Measurements from ENCODE around the gene SYNGR1. TPM values are rescaled to one million over a fixed set of nuclear protein-coding genes. Genes with fewer than 3 reads are reported as not detected.

SYNGR1 gene
- total and polyA plus RNA-seq, 2 donors (not counting 1 experiment from before 2014, with no cell fraction given), result 9.4 to 31.9 TPM

DNA sequence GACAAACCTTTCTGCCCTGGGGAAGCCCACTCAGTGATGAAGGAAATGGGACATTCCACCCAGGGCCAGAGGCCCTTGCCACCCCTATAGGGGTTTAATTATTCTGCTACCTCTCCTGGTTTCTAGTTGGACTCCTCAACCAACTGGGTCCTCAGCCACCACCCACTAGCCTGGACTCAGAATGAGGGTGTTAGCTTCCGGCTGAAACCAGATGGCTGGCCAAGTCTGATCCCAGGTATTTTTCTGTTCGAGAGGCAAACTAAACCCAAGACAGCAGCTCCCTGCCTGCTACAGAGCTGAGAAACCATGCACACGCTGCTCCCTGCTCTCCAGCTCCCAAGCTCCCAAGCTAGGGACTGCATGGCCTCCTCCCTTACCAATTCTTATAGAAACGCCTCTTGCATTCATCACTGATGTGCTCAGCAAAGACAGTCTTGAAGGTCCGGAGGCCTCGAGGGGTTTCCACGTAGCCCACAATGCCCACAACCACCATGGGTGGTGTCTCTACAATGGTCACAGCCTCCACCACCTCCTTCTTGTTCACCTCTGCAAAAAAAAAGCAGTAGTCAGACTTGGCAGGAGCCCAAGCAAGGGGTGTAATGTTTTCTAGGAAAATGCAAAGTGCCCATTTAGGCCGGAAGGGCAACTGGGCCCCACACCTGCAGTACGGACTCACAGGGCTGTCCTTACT lies 32.6 kb upstream of the SYNGR1 start:
- intact Hi-C loops (cut with micrococcal nuclease), result loop anchor here (5.0 kb wide), 2 partner anchors 560 to 610 kb away; partner anchors contain the start of genes GTPBP1 and SUN2
- H3K4me3 ChIP-seq (ENCODE audit: control extremely low read depth in 1 of 5, extremely low read depth in 1 of 5, insufficient read depth in 1 of 5, low read depth in 2 of 5, low read length in 4 of 5), result peak overlapping the region in 2 of 5 experiments; percentile 1 to 11
- no peaks in the 10 kb centered on the region for H3K27me3 Mint-ChIP-seq
- peaks cover 27 to 38% of the 10 kb centered on the region in 2 donors for H3K4me1 ChIP-seq (ENCODE audit: control insufficient read depth in 2 of 2, insufficient read depth in 2 of 2, low read length in 2 of 2)
- H2AFZ ChIP-seq (ENCODE audit: insufficient read depth, low read depth, low read length, poor library complexity, severe bottlenecking), result no peak overlapping the region
- peak overlapping the region; percentile 98 for H3K4me2 ChIP-seq (replicated peaks; ENCODE audit: low read depth, low read length, poor library complexity, severe bottlenecking)
- H3K27ac Mint-ChIP-seq, result peak overlapping the region; percentile 98
- peaks cover 2 to 64% of the 10 kb centered on the region in 2 experiments for H3K36me3 ChIP-seq (replicated peaks in 1 of 2; ENCODE audit: control extremely low read depth in 1 of 2, control insufficient read depth in 1 of 2, extremely low read depth in 1 of 2, insufficient read depth in 2 of 2, low read length in 1 of 2)
- ChIA-PET POLR2A (interaction anchor here (0.6 to 4.3 kb wide), 8 partner anchors 24 to 214 kb away, joined by 3 to 17 read pairs (median 6); partner anchors contain the start of genes ATF4 and CBX7), CTCF (interaction anchor here (0.8 to 7.9 kb wide), 29 partner anchors 11 to 609 kb away, joined by 3 to 171 read pairs (median 5); partner anchors contain the start of genes APOBEC3B, CBX6, MIEF1 and RPS19BP1)
- ATAC-seq (ENCODE audit: low read depth) (no peak), DNase-seq (peak; percentile 39)
- peak overlapping the region; percentile 99 for H3K4me3 Mint-ChIP-seq
- no peaks in the 10 kb centered on the region for H3K9me3 Mint-ChIP-seq (ENCODE audit: insufficient read depth)
- H3K4me1 Mint-ChIP-seq, result peaks cover 38% of the 10 kb centered on the region
- no peaks in the 10 kb centered on the region for H3K27me3 ChIP-seq (replicated peaks in 1 of 4; ENCODE audit: control extremely low read depth in 1 of 4, control insufficient read depth in 3 of 4, insufficient read depth in 4 of 4, low read length in 3 of 4)
- no peak for TF ChIP-seq EZH2 (IDR thresholded peaks at IDR 0.05; ENCODE audit: borderline replicate concordance, insufficient read depth, low read depth, low read length, poor library complexity, severe bottlenecking)
- H3K79me2 ChIP-seq (ENCODE audit: control insufficient read depth, insufficient read depth, low read length), result peaks cover 30% of the 10 kb centered on the region
- H3K27ac ChIP-seq (ENCODE audit: low read length in 2 of 2), result no peak overlapping the region
- H3K9me3 ChIP-seq (ENCODE audit: control extremely low read depth in 1 of 3, control insufficient read depth in 2 of 3, insufficient read depth in 1 of 3, low read length in 2 of 3), result no peaks in the 10 kb centered on the region
- H3K9ac ChIP-seq (ENCODE audit: low read length), result no peak overlapping the region
- 69% methylated on average over 7 of the region's 9 CpGs for WGBS (ENCODE audit: insufficient coverage)
- peaks cover 65% of the 10 kb centered on the region for H4K20me1 ChIP-seq (ENCODE audit: control insufficient read depth, insufficient read depth, low read length, poor library complexity, severe bottlenecking)

DNA sequence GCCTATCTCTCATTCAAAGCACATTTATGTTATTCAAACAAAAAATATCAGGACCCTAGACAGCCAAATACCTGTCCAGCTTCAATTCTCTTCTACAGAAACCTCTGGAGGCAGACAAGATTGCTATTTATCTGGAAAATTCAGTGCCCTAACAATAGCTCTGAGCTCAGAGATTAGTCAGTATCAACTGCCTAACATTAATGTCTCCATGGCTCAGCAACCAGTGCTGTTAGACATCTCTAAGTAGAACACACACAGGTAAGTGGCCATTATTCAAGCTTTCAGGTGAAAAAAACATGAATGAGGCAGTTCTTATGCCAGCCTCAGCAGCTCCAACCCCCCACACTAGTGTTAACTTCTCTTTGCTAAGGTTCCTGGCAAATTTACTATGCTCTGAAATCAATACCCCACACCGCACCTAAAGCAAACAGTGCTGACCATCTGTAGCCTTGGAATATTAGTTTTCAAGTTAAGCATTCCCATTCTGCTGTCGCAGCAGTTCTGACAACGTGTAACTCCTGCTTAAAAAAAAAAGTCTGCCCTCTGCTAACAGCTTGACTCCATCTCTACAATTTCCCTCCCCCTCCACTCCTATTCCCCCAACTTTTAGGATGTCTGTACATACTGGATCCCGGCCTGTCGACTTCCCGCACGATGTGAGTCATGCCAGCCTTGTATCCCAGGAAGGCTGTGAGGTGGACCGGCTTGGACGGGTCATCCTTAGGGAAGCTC lies 31.9 kb upstream of the SYNGR1 start:
- WGBS (ENCODE audit: insufficient coverage), result 47% methylated on average over 3 of the region's 9 CpGs
- peak; percentile 30 for DNase-seq
- Histone ChIP-seq H3K36me3 (replicated peaks in 1 of 2; ENCODE audit: control extremely low read depth in 1 of 2, control insufficient read depth in 1 of 2, extremely low read depth in 1 of 2, insufficient read depth in 2 of 2, low read length in 1 of 2) (peaks cover 2 to 57% of the 10 kb centered on the region in 2 experiments), H4K20me1 (ENCODE audit: control insufficient read depth, insufficient read depth, low read length, poor library complexity, severe bottlenecking) (peaks cover 60% of the 10 kb centered on the region), H3K4me2 (replicated peaks; ENCODE audit: low read depth, low read length, poor library complexity, severe bottlenecking) (peak overlapping the region; percentile 98), H2AFZ (ENCODE audit: insufficient read depth, low read depth, low read length, poor library complexity, severe bottlenecking) (no peak overlapping the region), H3K9me3 (ENCODE audit: control extremely low read depth in 1 of 3, control insufficient read depth in 2 of 3, insufficient read depth in 1 of 3, low read length in 2 of 3) (no peaks in the 10 kb centered on the region), H3K79me2 (ENCODE audit: control insufficient read depth, insufficient read depth, low read length) (peaks cover 30% of the 10 kb centered on the region), H3K9ac (ENCODE audit: low read length) (peak overlapping the region; percentile 91), H3K27ac (ENCODE audit: low read length in 2 of 2) (peak overlapping the region; percentile 90 to 95), H3K4me3 (ENCODE audit: control extremely low read depth in 1 of 5, extremely low read depth in 1 of 5, insufficient read depth in 1 of 5, low read depth in 2 of 5, low read length in 4 of 5) (peak overlapping the region in 4 of 5 experiments; percentile 85 to 99 (median 88)), H3K4me1 (ENCODE audit: control insufficient read depth in 2 of 2, insufficient read depth in 2 of 2, low read length in 2 of 2) (peaks cover 27 to 38% of the 10 kb centered on the region in 2 donors), H3K27me3 (replicated peaks in 1 of 4; ENCODE audit: control extremely low read depth in 1 of 4, control insufficient read depth in 3 of 4, insufficient read depth in 4 of 4, low read length in 3 of 4) (no peaks in the 10 kb centered on the region)
- no peak for TF ChIP-seq EZH2 (IDR thresholded peaks at IDR 0.05; ENCODE audit: borderline replicate concordance, insufficient read depth, low read depth, low read length, poor library complexity, severe bottlenecking)
- TF ChIP-seq, protein P1, sequence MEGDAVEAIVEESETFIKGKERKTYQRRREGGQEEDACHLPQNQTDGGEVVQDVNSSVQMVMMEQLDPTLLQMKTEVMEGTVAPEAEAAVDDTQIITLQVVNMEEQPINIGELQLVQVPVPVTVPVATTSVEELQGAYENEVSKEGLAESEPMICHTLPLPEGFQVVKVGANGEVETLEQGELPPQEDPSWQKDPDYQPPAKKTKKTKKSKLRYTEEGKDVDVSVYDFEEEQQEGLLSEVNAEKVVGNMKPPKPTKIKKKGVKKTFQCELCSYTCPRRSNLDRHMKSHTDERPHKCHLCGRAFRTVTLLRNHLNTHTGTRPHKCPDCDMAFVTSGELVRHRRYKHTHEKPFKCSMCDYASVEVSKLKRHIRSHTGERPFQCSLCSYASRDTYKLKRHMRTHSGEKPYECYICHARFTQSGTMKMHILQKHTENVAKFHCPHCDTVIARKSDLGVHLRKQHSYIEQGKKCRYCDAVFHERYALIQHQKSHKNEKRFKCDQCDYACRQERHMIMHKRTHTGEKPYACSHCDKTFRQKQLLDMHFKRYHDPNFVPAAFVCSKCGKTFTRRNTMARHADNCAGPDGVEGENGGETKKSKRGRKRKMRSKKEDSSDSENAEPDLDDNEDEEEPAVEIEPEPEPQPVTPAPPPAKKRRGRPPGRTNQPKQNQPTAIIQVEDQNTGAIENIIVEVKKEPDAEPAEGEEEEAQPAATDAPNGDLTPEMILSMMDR (IDR thresholded peaks at IDR 0.05), result no peak
- H3K4me1 Mint-ChIP-seq, result peaks cover 38% of the 10 kb centered on the region
- H3K9me3 Mint-ChIP-seq (ENCODE audit: insufficient read depth), result no peaks in the 10 kb centered on the region
- H3K27ac Mint-ChIP-seq, result peak overlapping the region; percentile 98
- CTCF ChIA-PET, result interaction anchor here (0.6 to 7.9 kb wide), 31 partner anchors 8 to 619 kb away, joined by 3 to 171 read pairs (median 5); partner anchors contain the start of genes APOBEC3B, ATF4, CBX6 and MIEF1
- H3K27me3 Mint-ChIP-seq, result no peaks in the 10 kb centered on the region
- ATAC-seq (ENCODE audit: low read depth), result no peak
- POLR2A ChIA-PET, result interaction anchor here (0.6 to 4.3 kb wide), 11 partner anchors 33 to 448 kb away, joined by 3 to 40 read pairs (median 14); partner anchors contain the start of genes ATF4, CBX6, CBX7 and SYNGR1
- H3K4me3 Mint-ChIP-seq, result peak overlapping the region; percentile 99
- intact Hi-C loops (cut with micrococcal nuclease), result loop anchor here (5.0 kb wide), 2 partner anchors 561 to 611 kb away; partner anchors contain the start of genes GTPBP1 and SUN2

All from B cell (primary cell).